ENCODE measurements around the gene PMM1. TPM values are rescaled to one million over a fixed set of nuclear protein-coding genes. Genes with fewer than 3 reads are reported as not detected.
A peak's percentile ranks its signal among the peaks of the same experiment; 100 is the strongest.

PMM1 gene
- total RNA-seq, 4 donors from 2014 or later = 44.0 to 60.4 (median 50.1) TPM

GRCh38 chr22:41534219-41534618 lies 55.4 kb downstream of the PMM1 start:
- 75 to 93% methylated on average over 8 of the region's 8 CpGs for WGBS, 2 donors
- intact Hi-C loops (cut with DNase I; ENCODE audit: low total_unique reads) = no loop called here
- TF ChIP-seq CTCF (IDR thresholded peaks at IDR 0.05) (no peak), POLR2A (IDR thresholded peaks at IDR 0.05) (no peak)
- no peak overlapping the region for H3K4me3 ChIP-seq (ENCODE audit: low read depth, poor library complexity, severe bottlenecking)
- DNase-seq (ENCODE audit: low spot score in 2 of 2) = no peak

GRCh38 chr22:41532908-41533825 lies 56.5 kb downstream of the PMM1 start:
- H3K4me3 ChIP-seq (ENCODE audit: low read depth, poor library complexity, severe bottlenecking) = no peak overlapping the region
- peak in 1 of 2 donors; percentile 92 for DNase-seq (ENCODE audit: low spot score in 2 of 2)
- WGBS, 2 donors = 61 to 63% methylated on average over 17 to 19 of the region's 19 CpGs
- TF ChIP-seq CTCF (IDR thresholded peaks at IDR 0.05) = no peak
- no peak for TF ChIP-seq POLR2A (IDR thresholded peaks at IDR 0.05)
- intact Hi-C loops (cut with DNase I; ENCODE audit: low total_unique reads) = no loop called here

- no peak for TF ChIP-seq CTCF (IDR thresholded peaks at IDR 0.05)
- TF ChIP-seq POLR2A (IDR thresholded peaks at IDR 0.05) = no peak
- intact Hi-C loops (cut with DNase I; ENCODE audit: low total_unique reads) = no loop called here
- no peak overlapping the region for H3K4me3 ChIP-seq (ENCODE audit: low read depth, poor library complexity, severe bottlenecking)
- DNase-seq (ENCODE audit: low spot score in 2 of 2) = no peak
- WGBS, 2 donors = 86 to 89% methylated on average over 17 of the region's 17 CpGs
Measured at GRCh38 chr22:41531715-41532477, 57.7 kb downstream of the PMM1 start.

- no peak for TF ChIP-seq CTCF (IDR thresholded peaks at IDR 0.05)
- TF ChIP-seq POLR2A (IDR thresholded peaks at IDR 0.05) = no peak
- WGBS, 2 donors = 79 to 86% methylated on average over 13 to 15 of the region's 18 CpGs
- intact Hi-C loops (cut with DNase I; ENCODE audit: low total_unique reads) = no loop called here
- H3K4me3 ChIP-seq (ENCODE audit: low read depth, poor library complexity, severe bottlenecking) = no peak overlapping the region
- DNase-seq (ENCODE audit: low spot score in 2 of 2) = no peak
Measured at GRCh38 chr22:41530890-41531714, 58.5 kb downstream of the PMM1 start.

GRCh38 chr22:41528938-41529561 lies 60.6 kb downstream of the PMM1 start:
- 83 to 87% methylated on average over 13 of the region's 13 CpGs for WGBS, 2 donors
- no peak for DNase-seq (ENCODE audit: low spot score in 2 of 2)

More at GRCh38 chr22:41528938-41529561, 60.6 kb downstream of the PMM1 start:
- no peak overlapping the region for H3K4me3 ChIP-seq (ENCODE audit: low read depth, poor library complexity, severe bottlenecking)
- intact Hi-C loops (cut with DNase I; ENCODE audit: low total_unique reads) = loop anchor here (5.0 kb wide), 1 partner anchor 127 kb away; no protein-coding TSS in a partner anchor
- TF ChIP-seq CTCF (IDR thresholded peaks at IDR 0.05) (no peak), POLR2A (IDR thresholded peaks at IDR 0.05) (no peak)
